Liver (tissue), 9 donors: Measurements from ENCODE around the gene CDH13. TPM values are rescaled to one million over a fixed set of nuclear protein-coding genes. Genes with fewer than 3 reads are reported as not detected.
A peak's percentile ranks its signal among the peaks of the same experiment; 100 is the strongest.

Experiments
- DNase-seq: peaks from one replicate; pipeline ENCODE4 v3.0.0-alpha.2; 2017; ENCODE audit warnings: low spot score
- H3K27ac ChIP-seq, 2 donors: one replicate each; pipeline ENCODE4 v1.7.0; 2013; ENCODE audit warnings: inconsistent platforms in 2 of 2, low read length in 2 of 2, control low read depth in 1 of 2, low read depth in 1 of 2, mild to moderate bottlenecking in 1 of 2
- H3K27me3 ChIP-seq, 4 donors: one replicate each; pipeline versions ENCODE4 v1.6.1 to v1.7.0; 2013; ENCODE audit warnings: low read length in 3 of 4, inconsistent platforms in 1 of 4, mild to moderate bottlenecking in 1 of 4, moderate library complexity in 1 of 4; ENCODE audit not compliant: control insufficient read depth in 4 of 4, insufficient read depth in 4 of 4
- H3K36me3 ChIP-seq, 4 donors: one replicate each; pipeline versions ENCODE4 v1.6.1 to v1.7.0; 2013; ENCODE audit warnings: low read length in 3 of 4, mild to moderate bottlenecking in 3 of 4, low read depth in 1 of 4, moderate library complexity in 1 of 4; ENCODE audit not compliant: control insufficient read depth in 4 of 4, insufficient read depth in 3 of 4
- H3K4me1 ChIP-seq, 4 donors: one replicate each; pipeline versions ENCODE4 v1.6.1 to v1.7.0; 2013; ENCODE audit warnings: low read length in 3 of 4, mild to moderate bottlenecking in 3 of 4, moderate library complexity in 1 of 4; ENCODE audit not compliant: control insufficient read depth in 4 of 4, insufficient read depth in 4 of 4
- H3K4me3 ChIP-seq, 3 donors: one replicate each; pipeline versions ENCODE4 v1.6.1 to v1.7.0; 2013; ENCODE audit warnings: low read length in 3 of 3, control low read depth in 1 of 3, low read depth in 1 of 3, mild to moderate bottlenecking in 1 of 3
- H3K9ac ChIP-seq, 2 donors: one replicate each; pipeline ENCODE4 v1.7.0; 2013; ENCODE audit warnings: low read length in 2 of 2, mild to moderate bottlenecking in 2 of 2, moderate library complexity in 2 of 2, control low read depth in 1 of 2, low read depth in 1 of 2
- H3K9me3 ChIP-seq, 4 donors: one replicate each; pipeline versions ENCODE4 v1.6.1 to v1.7.0; 2013; ENCODE audit warnings: low read length in 3 of 4; ENCODE audit not compliant: control insufficient read depth in 4 of 4
- ATF3 ChIP-seq: IDR thresholded peaks from 2 replicates; pipeline ENCODE4 v1.6.1; 2016; ENCODE audit warnings: antibody characterized with exemption
- CTCF ChIP-seq: fragments of 150-350 bp; IDR thresholded peaks from 2 replicates; pipeline ENCODE4 v1.5.1; 2017; ENCODE audit warnings: improper control_type of control experiment, low read depth, low read length; ENCODE audit not compliant: missing input control
- EGR1 ChIP-seq, 2 donors: IDR thresholded peaks; 2 replicates each; pipeline ENCODE4 v1.6.1; 2016 to 2018; ENCODE audit warnings: antibody characterized with exemption in 2 of 2, low read depth in 2 of 2
- FOXA1 ChIP-seq: IDR thresholded peaks from 2 replicates; pipeline ENCODE4 v1.6.1; 2016; ENCODE audit warnings: antibody characterized with exemption
- FOXA2 ChIP-seq: IDR thresholded peaks from 2 replicates; pipeline ENCODE4 v1.6.1; 2016; ENCODE audit warnings: antibody characterized with exemption
- GABPA ChIP-seq, 2 donors: IDR thresholded peaks in 1 of 2; conservative IDR thresholded peaks in 1 of 2; 2 replicates each; pipeline ENCODE4 v1.6.1; 2016; ENCODE audit warnings: antibody characterized with exemption in 2 of 2, mild to moderate bottlenecking in 1 of 2, moderate library complexity in 1 of 2
- HNF4A ChIP-seq, 2 donors: conservative IDR thresholded peaks; 2 replicates each; pipeline ENCODE4 v1.6.1; 2016; ENCODE audit warnings: antibody characterized with exemption in 2 of 2, mild to moderate bottlenecking in 2 of 2
- HNF4G ChIP-seq: IDR thresholded peaks from 2 replicates; pipeline ENCODE4 v1.6.1; 2016; ENCODE audit warnings: antibody characterized with exemption
- JUND ChIP-seq, 2 donors: IDR thresholded peaks; 2 replicates each; pipeline ENCODE4 v1.6.1; 2016; ENCODE audit warnings: antibody characterized with exemption in 2 of 2
- NR2F2 ChIP-seq: IDR thresholded peaks from 2 replicates; pipeline ENCODE4 v1.6.1; 2016; ENCODE audit warnings: antibody characterized with exemption
- RAD21 ChIP-seq, 2 donors: IDR thresholded peaks; 2 replicates each; pipeline ENCODE4 v1.6.1; 2016; ENCODE audit warnings: antibody characterized with exemption in 2 of 2, mild to moderate bottlenecking in 2 of 2
- RXRA ChIP-seq, 2 donors: IDR thresholded peaks; 2 replicates each; pipeline ENCODE4 v1.6.1; 2017 to 2018; ENCODE audit warnings: antibody characterized with exemption in 2 of 2, mild to moderate bottlenecking in 1 of 2
- SP1 ChIP-seq: IDR thresholded peaks from 2 replicates; pipeline ENCODE4 v1.6.1; 2018; ENCODE audit warnings: antibody characterized with exemption, mild to moderate bottlenecking
- TAF1 ChIP-seq: conservative IDR thresholded peaks from 2 replicates; pipeline ENCODE4 v1.6.1; 2016; ENCODE audit warnings: antibody characterized with exemption, mild to moderate bottlenecking
- YY1 ChIP-seq: IDR thresholded peaks from 2 replicates; pipeline ENCODE4 v1.6.1; 2016; ENCODE audit warnings: antibody characterized with exemption, mild to moderate bottlenecking
- WGBS: extraction: QIAGEN DNeasy Blood & Tissue Kit; methylation state at CpG from one replicate; pipeline ENCODE4 v1.1.7; 2013; 5-methylcytosine and 5-hydroxymethylcytosine counted together
- polyA plus RNA-seq, 2 donors: library from polyadenylated mRNA; stranded (reverse) in 1 of 2; unstranded in 1 of 2; fragments of 200-250 nt in 1 of 2; fragments of >200 nt in 1 of 2; fragmentation: Nextera tagmentation in 1 of 2; extraction: Ambion mirVana in 1 of 2; gene quantifications; one replicate each; pipeline versions ENCODE4 v1.2.1 to v1.2.3, GENCODE V29; 2013 to 2015
- total RNA-seq, 2 donors: library from RNA; depleted of rRNA; stranded (reverse); fragments of >200 nt; gene quantifications; one replicate each; pipeline ENCODE4 v1.2.3, GENCODE V29; 2014
- TF ChIP-seq, protein P1 (sequence below): IDR thresholded peaks from 2 replicates; pipeline ENCODE4 v1.6.1; 2016; ENCODE audit warnings: antibody characterized with exemption, mild to moderate bottlenecking
- TF ChIP-seq, protein P2 (sequence below): IDR thresholded peaks from 2 replicates; pipeline ENCODE4 v1.6.1; 2016; ENCODE audit warnings: antibody characterized with exemption
- TF ChIP-seq, protein P3 (sequence below): IDR thresholded peaks from 2 replicates; pipeline ENCODE4 v1.6.1; 2016; ENCODE audit warnings: antibody characterized with exemption
- donor health status: healthy.
- donor health status: healthy.
- donor health status: healthy.
- donor health status: healthy.
- donor health status: healthy.

The CDH13 gene
- total RNA-seq (under 1 TPM; 0.42 to 0.75 TPM), polyA plus RNA-seq (1 to 10 TPM in 1 of 2 donors, under 1 TPM in 1; 0.21 to 1.5 TPM)

GRCh38 chr16:82626791-82627261, at the start of gene CDH13:
Gene CDH13, plus strand, starts transcription at chr16:82626969.
- Histone ChIP-seq H3K9ac (no peak within 1 kb of the TSS), H3K27me3 (peaks cover 0 to 14% (median 3%) of the 10 kb centered on the region in 4 donors), H3K4me3 (peak within 1 kb of the TSS in 1 of 3 donors; percentile 35), H3K36me3 (no peaks in the 10 kb centered on the region), H3K27ac (no peak within 1 kb of the TSS), H3K4me1 (no peaks in the 10 kb centered on the region), H3K9me3 (peaks cover 0 to 3% (median 0%) of the 10 kb centered on the region in 4 donors)
- TF ChIP-seq NR2F2 (no peak), TAF1 (no peak), FOXA2 (no peak), FOXA1 (no peak), YY1 (no peak), HNF4G (no peak), JUND (IDR thresholded peaks at IDR 0.05) (no peak), GABPA (IDR thresholded peaks at IDR 0.05 in 1 of 2, conservative IDR thresholded peaks at IDR 0.05 in 1 of 2) (no peak), RXRA (IDR thresholded peaks at IDR 0.05) (no peak), SP1 (no peak), HNF4A (conservative IDR thresholded peaks at IDR 0.05) (no peak), RAD21 (IDR thresholded peaks at IDR 0.05) (no peak), EGR1 (IDR thresholded peaks at IDR 0.05; ENCODE audit: low read depth in 2 of 2) (no peak), ATF3 (no peak), CTCF (no peak)
- TF ChIP-seq, protein P1, sequence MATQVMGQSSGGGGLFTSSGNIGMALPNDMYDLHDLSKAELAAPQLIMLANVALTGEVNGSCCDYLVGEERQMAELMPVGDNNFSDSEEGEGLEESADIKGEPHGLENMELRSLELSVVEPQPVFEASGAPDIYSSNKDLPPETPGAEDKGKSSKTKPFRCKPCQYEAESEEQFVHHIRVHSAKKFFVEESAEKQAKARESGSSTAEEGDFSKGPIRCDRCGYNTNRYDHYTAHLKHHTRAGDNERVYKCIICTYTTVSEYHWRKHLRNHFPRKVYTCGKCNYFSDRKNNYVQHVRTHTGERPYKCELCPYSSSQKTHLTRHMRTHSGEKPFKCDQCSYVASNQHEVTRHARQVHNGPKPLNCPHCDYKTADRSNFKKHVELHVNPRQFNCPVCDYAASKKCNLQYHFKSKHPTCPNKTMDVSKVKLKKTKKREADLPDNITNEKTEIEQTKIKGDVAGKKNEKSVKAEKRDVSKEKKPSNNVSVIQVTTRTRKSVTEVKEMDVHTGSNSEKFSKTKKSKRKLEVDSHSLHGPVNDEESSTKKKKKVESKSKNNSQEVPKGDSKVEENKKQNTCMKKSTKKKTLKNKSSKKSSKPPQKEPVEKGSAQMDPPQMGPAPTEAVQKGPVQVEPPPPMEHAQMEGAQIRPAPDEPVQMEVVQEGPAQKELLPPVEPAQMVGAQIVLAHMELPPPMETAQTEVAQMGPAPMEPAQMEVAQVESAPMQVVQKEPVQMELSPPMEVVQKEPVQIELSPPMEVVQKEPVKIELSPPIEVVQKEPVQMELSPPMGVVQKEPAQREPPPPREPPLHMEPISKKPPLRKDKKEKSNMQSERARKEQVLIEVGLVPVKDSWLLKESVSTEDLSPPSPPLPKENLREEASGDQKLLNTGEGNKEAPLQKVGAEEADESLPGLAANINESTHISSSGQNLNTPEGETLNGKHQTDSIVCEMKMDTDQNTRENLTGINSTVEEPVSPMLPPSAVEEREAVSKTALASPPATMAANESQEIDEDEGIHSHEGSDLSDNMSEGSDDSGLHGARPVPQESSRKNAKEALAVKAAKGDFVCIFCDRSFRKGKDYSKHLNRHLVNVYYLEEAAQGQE: no peak
- TF ChIP-seq, protein P2, sequence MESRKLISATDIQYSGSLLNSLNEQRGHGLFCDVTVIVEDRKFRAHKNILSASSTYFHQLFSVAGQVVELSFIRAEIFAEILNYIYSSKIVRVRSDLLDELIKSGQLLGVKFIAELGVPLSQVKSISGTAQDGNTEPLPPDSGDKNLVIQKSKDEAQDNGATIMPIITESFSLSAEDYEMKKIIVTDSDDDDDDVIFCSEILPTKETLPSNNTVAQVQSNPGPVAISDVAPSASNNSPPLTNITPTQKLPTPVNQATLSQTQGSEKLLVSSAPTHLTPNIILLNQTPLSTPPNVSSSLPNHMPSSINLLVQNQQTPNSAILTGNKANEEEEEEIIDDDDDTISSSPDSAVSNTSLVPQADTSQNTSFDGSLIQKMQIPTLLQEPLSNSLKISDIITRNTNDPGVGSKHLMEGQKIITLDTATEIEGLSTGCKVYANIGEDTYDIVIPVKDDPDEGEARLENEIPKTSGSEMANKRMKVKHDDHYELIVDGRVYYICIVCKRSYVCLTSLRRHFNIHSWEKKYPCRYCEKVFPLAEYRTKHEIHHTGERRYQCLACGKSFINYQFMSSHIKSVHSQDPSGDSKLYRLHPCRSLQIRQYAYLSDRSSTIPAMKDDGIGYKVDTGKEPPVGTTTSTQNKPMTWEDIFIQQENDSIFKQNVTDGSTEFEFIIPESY: no peak
- TF ChIP-seq, protein P3, sequence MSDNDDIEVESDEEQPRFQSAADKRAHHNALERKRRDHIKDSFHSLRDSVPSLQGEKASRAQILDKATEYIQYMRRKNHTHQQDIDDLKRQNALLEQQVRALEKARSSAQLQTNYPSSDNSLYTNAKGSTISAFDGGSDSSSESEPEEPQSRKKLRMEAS: no peak
- no peak for DNase-seq
- WGBS: 2% methylated on average over 39 of the region's 39 CpGs
